Measurements from ENCODE around the gene MFSD2A. TPM values are rescaled to one million over a fixed set of nuclear protein-coding genes. Genes with fewer than 3 reads are reported as not detected.
A peak's percentile ranks its signal among the peaks of the same experiment; 100 is the strongest.
"Not testable (repeated sequence)": the region's sequence is repeated elsewhere in the genome, so short reads cannot be mapped to it uniquely, and the experiment has no call there.

The MFSD2A gene
- total RNA-seq, 1 experiment from 2014 or later: 6.4 TPM

DNA sequence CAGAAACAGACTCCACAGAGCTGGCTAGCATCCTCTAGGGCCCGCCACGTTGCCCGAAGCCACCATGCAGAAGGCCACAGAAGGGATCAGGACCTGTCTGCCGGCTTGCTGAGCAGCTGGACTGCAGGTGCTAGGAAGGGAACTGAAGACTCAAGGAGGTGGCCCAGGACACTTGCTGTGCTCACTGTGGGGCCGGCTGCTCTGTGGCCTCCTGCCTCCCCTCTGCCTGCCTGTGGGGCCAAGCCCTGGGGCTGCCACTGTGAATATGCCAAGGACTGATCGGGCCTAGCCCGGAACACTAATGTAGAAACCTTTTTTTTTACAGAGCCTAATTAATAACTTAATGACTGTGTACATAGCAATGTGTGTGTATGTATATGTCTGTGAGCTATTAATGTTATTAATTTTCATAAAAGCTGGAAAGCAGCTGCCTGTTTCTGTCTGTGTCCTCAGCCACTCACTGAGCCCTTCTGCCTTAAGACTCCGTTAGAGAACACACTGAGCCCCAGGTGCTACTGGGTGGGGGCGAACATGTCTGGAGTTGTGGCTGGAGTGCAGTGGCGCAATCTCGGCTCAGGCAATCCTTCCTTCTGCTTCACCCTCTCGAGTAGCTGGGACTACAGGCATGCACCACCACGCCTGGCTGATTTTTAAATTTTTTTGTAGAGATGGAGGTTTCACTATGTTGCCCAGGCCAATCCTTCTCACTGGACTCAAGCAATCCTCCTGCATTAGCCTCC, 14.8 kb downstream of the MFSD2A start:
- peak; percentile 20 for DNase-seq
- no peak overlapping the region for H3K4me3 ChIP-seq (ENCODE audit: insufficient read depth, low read depth, low read length)
- H3K36me3 ChIP-seq (replicated peaks; ENCODE audit: control insufficient read depth, insufficient read depth, low read length): peaks cover 22% of the 10 kb centered on the region
- no peaks in the 10 kb centered on the region for H3K27me3 ChIP-seq (ENCODE audit: control insufficient read depth, insufficient read depth, low read length)

GRCh38 chr1:39970274-39970673, 15.3 kb downstream of the MFSD2A start:
- peaks cover 22% of the 10 kb centered on the region for H3K36me3 ChIP-seq (replicated peaks; ENCODE audit: control insufficient read depth, insufficient read depth, low read length)
- H3K4me3 ChIP-seq (ENCODE audit: insufficient read depth, low read depth, low read length): no peak overlapping the region
- no peaks in the 10 kb centered on the region for H3K27me3 ChIP-seq (ENCODE audit: control insufficient read depth, insufficient read depth, low read length)
- no peak for DNase-seq

GRCh38 chr1:39971138-39971537, 16.2 kb downstream of the MFSD2A start:
- no peaks in the 10 kb centered on the region for H3K27me3 ChIP-seq (ENCODE audit: control insufficient read depth, insufficient read depth, low read length)
- DNase-seq: no peak
- H3K4me3 ChIP-seq (ENCODE audit: insufficient read depth, low read depth, low read length): no peak overlapping the region
- H3K36me3 ChIP-seq (replicated peaks; ENCODE audit: control insufficient read depth, insufficient read depth, low read length): peaks cover 21% of the 10 kb centered on the region

DNA sequence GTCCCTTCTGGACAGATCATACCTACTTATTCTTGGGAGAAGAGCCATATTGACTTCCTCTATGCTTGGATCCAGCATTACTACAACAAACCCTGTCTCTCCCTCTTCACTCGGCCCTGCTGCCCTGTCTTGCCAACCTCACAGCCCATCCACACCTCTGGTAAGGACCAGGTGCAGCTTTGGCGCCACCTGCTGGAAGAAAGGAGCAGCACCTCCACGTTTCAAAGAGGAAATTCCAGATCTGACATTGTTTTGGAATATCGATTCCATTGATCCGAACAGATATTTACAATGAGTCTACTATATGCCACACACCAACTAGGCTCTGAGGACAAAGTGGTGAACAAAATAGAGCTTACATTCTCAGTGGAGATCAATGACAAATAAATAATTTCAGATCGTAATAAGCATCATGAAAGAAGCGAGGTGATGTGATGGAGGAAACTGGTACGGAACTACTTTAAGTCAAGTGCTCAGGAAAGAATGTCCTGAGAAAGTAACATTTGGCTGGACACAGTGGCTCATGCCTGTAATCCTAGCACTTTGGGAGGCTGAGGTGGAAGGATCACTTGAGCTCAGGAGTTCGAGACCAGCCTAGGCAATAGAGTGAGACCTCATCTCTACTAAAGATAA, 18.7 kb downstream of the MFSD2A start:
- peaks cover 8% of the 10 kb centered on the region for H3K36me3 ChIP-seq (replicated peaks; ENCODE audit: control insufficient read depth, insufficient read depth, low read length)
- DNase-seq: peak; percentile 89
- H3K4me3 ChIP-seq (ENCODE audit: insufficient read depth, low read depth, low read length): no peak overlapping the region
- no peaks in the 10 kb centered on the region for H3K27me3 ChIP-seq (ENCODE audit: control insufficient read depth, insufficient read depth, low read length)

- Histone ChIP-seq H3K4me3 (ENCODE audit: insufficient read depth, low read depth, low read length) (no peak overlapping the region), H3K36me3 (replicated peaks; ENCODE audit: control insufficient read depth, insufficient read depth, low read length) (no peaks in the 10 kb centered on the region), H3K27me3 (ENCODE audit: control insufficient read depth, insufficient read depth, low read length) (no peaks in the 10 kb centered on the region)
- no peak for DNase-seq
Measured at GRCh38 chr1:39976732-39977131, 21.8 kb downstream of the MFSD2A start.

GRCh38 chr1:39977202-39977601, 22.3 kb downstream of the MFSD2A start:
- H3K36me3 ChIP-seq (replicated peaks; ENCODE audit: control insufficient read depth, insufficient read depth, low read length): no peaks in the 10 kb centered on the region
- DNase-seq: no peak
- H3K4me3 ChIP-seq (ENCODE audit: insufficient read depth, low read depth, low read length): no peak overlapping the region
- no peaks in the 10 kb centered on the region for H3K27me3 ChIP-seq (ENCODE audit: control insufficient read depth, insufficient read depth, low read length)

GRCh38 chr1:39979654-39980053, 24.7 kb downstream of the MFSD2A start:
- no peaks in the 10 kb centered on the region for H3K27me3 ChIP-seq (ENCODE audit: control insufficient read depth, insufficient read depth, low read length)
- H3K36me3 ChIP-seq (replicated peaks; ENCODE audit: control insufficient read depth, insufficient read depth, low read length): no peaks in the 10 kb centered on the region
- no peak for DNase-seq
- H3K4me3 ChIP-seq (ENCODE audit: insufficient read depth, low read depth, low read length): no peak overlapping the region

- Histone ChIP-seq H3K36me3 (replicated peaks; ENCODE audit: control insufficient read depth, insufficient read depth, low read length) (no peaks in the 10 kb centered on the region), H3K4me3 (ENCODE audit: insufficient read depth, low read depth, low read length) (no peak overlapping the region), H3K27me3 (ENCODE audit: control insufficient read depth, insufficient read depth, low read length) (no peaks in the 10 kb centered on the region)
- no peak for DNase-seq
Measured at GRCh38 chr1:39980555-39981313, 25.8 kb downstream of the MFSD2A start.

- DNase-seq: no peak
- no peak overlapping the region for H3K4me3 ChIP-seq (ENCODE audit: insufficient read depth, low read depth, low read length)
- H3K36me3 ChIP-seq (replicated peaks; ENCODE audit: control insufficient read depth, insufficient read depth, low read length): no peaks in the 10 kb centered on the region
- H3K27me3 ChIP-seq (ENCODE audit: control insufficient read depth, insufficient read depth, low read length): no peaks in the 10 kb centered on the region
Measured at GRCh38 chr1:39981385-39981784, 26.4 kb downstream of the MFSD2A start.

GRCh38 chr1:39981945-39982344, 27.0 kb downstream of the MFSD2A start:
- no peaks in the 10 kb centered on the region for H3K27me3 ChIP-seq (ENCODE audit: control insufficient read depth, insufficient read depth, low read length)
- no peak for DNase-seq
- H3K4me3 ChIP-seq (ENCODE audit: insufficient read depth, low read depth, low read length): no peak overlapping the region
- no peaks in the 10 kb centered on the region for H3K36me3 ChIP-seq (replicated peaks; ENCODE audit: control insufficient read depth, insufficient read depth, low read length)

DNA sequence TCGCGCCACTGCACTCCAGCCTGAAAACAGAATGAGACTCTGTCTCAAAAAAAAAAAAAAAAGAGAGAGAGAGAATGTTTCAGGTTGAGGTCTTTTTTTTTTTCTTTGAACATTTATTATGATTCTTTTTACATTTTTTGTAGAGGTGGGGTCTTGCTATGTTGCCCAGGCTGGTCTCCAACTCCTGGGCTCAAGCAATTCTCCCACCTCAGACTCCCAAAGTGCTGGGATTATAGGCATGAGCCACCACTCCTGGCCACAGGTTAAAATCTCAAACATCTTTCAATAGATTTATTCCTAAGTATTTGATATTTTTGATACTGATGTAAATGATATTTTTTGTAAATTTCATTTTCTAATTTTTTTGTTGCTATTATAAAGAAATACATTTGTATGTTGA, 29.5 kb downstream of the MFSD2A start:
- DNase-seq; H3K27me3 ChIP-seq (ENCODE audit: control insufficient read depth, insufficient read depth, low read length); H3K36me3 ChIP-seq (replicated peaks; ENCODE audit: control insufficient read depth, insufficient read depth, low read length); H3K4me3 ChIP-seq (ENCODE audit: insufficient read depth, low read depth, low read length): not testable (repeated sequence)

DNA sequence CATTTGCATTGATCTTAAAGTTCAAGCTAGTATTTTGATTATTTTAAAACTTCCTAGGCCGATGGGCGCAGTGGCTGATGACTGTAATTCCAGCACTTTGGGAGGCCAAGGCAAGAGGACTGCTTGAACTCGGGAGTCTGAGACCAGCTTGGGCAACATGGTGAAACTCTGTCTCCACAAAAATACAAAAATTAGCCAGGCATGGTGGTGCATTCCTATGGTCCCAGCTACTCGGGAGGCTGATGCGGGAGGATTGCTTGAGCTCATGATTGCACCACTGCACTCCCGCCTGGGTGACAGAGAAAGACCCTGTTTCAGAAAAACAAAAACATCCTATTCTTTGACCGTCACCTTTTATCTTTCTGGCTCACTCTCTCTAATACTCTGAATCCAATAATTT, 30.0 kb downstream of the MFSD2A start:
- H3K36me3 ChIP-seq (replicated peaks; ENCODE audit: control insufficient read depth, insufficient read depth, low read length): no peaks in the 10 kb centered on the region

DNA sequence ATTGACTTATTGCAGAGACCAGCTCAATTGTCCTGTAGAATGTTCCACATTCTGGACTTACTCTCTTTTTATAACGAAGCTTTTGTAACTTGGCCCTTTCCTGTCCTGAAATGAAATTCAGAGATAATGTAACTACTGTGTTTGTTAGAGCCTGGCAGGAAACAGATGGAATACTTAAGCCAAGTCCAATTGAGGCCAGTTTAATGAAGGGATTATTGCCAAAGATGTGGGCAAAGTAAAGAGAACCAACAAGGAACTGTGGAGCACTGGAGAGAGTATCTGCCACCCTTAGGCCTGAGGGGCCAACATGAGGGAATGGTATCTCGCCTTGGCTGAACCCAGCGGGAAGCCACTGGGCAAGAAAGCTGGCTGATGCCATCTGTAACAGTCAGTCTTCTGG, 32.9 kb downstream of the MFSD2A start:
- DNase-seq: no peak
- H3K27me3 ChIP-seq (ENCODE audit: control insufficient read depth, insufficient read depth, low read length): no peaks in the 10 kb centered on the region
- H3K36me3 ChIP-seq (replicated peaks; ENCODE audit: control insufficient read depth, insufficient read depth, low read length): no peaks in the 10 kb centered on the region
- no peak overlapping the region for H3K4me3 ChIP-seq (ENCODE audit: insufficient read depth, low read depth, low read length)

More for the DNA sequence above, 30.0 kb downstream of the MFSD2A start:
- no peak for DNase-seq
- H3K27me3 ChIP-seq (ENCODE audit: control insufficient read depth, insufficient read depth, low read length): no peaks in the 10 kb centered on the region
- H3K4me3 ChIP-seq (ENCODE audit: insufficient read depth, low read depth, low read length): no peak overlapping the region

GRCh38 chr1:39988618-39989343, 33.8 kb downstream of the MFSD2A start:
- H3K4me3 ChIP-seq (ENCODE audit: insufficient read depth, low read depth, low read length): no peak overlapping the region
- H3K36me3 ChIP-seq (replicated peaks; ENCODE audit: control insufficient read depth, insufficient read depth, low read length): no peaks in the 10 kb centered on the region
- no peak for DNase-seq
- no peaks in the 10 kb centered on the region for H3K27me3 ChIP-seq (ENCODE audit: control insufficient read depth, insufficient read depth, low read length)
